Esophagus squamous epithelium (tissue), 5 donors: ENCODE measurements around the gene ASCL2. TPM values are rescaled to one million over a fixed set of nuclear protein-coding genes. Genes with fewer than 3 reads are reported as not detected.

ENCODE experiments used
- DNase-seq: peaks from one replicate; lab custom pipeline; 2025; lab: John Stamatoyannopoulos, UW
- H3K27ac ChIP-seq, 4 donors: fragments of 200-600 bp; sonication (generic); one replicate each; pipeline ENCODE4 v1.5.1; 2016 to 2019; ENCODE audit warnings: mild to moderate bottlenecking in 1 of 4
- H3K27me3 ChIP-seq, 4 donors: fragments of 200-600 bp; sonication (generic); 1 replicate in 3 of 4; 2 replicates in 1 of 4; pipeline versions ENCODE4 v1.5.1 to v1.6.0; 2017 to 2021; ENCODE audit warnings: antibody characterized with exemption in 1 of 4
- H3K36me3 ChIP-seq, 3 donors: fragments of 200-600 bp; sonication (generic); one replicate each; pipeline ENCODE4 v1.5.1; 2016 to 2019
- H3K4me1 ChIP-seq, 3 donors: fragments of 200-600 bp; sonication (generic); one replicate each; pipeline ENCODE4 v1.5.1; 2017 to 2019
- H3K4me3 ChIP-seq, 4 donors: fragments of 200-600 bp; sonication (generic); 1 replicate in 3 of 4; 2 replicates in 1 of 4; pipeline ENCODE4 v1.5.1; 2016 to 2019; ENCODE audit warnings: mild to moderate bottlenecking in 2 of 4, moderate library complexity in 1 of 4
- H3K9me3 ChIP-seq, 3 donors: fragments of 200-600 bp; sonication (generic); one replicate each; pipeline ENCODE4 v1.5.1; 2016 to 2019
- CTCF ChIP-seq, 6 experiments: fragments of 450-650 bp in 4 of 6; fragments of 200-600 bp in 2 of 6; sonication (generic) in 2 of 6; IDR thresholded peaks; one replicate each; pipeline ENCODE4 v1.5.1; 2016 to 2019; ENCODE audit warnings: antibody characterized with exemption in 6 of 6, mild to moderate bottlenecking in 4 of 6, moderate library complexity in 4 of 6
- POLR2A ChIP-seq, 4 donors: fragments of 450-650 bp; IDR thresholded peaks; one replicate each; pipeline ENCODE4 v1.6.1; 2017; ENCODE audit warnings: antibody characterized with exemption in 4 of 4, mild to moderate bottlenecking in 4 of 4, moderate library complexity in 3 of 4
- WGBS, 2 donors: methylation state at CpG; one replicate each; pipeline ENCODE4 v1.1.5; 2018; 5-methylcytosine and 5-hydroxymethylcytosine counted together
- intact Hi-C: fragments of 100-400 bp; cut with DNase I; formaldehyde crosslinking; loops from one replicate; pipeline ENCODE4 v1.15.0; 2022
- total RNA-seq, 4 donors: library from RNA; depleted of rRNA; stranded (reverse); fragments of >200 nt; gene quantifications; one replicate each; pipeline ENCODE4 v1.1.0, GENCODE V29; 2016
- donor health status: DM: yes; HTN: yes; CAD: no.

ASCL2 gene
- total RNA-seq, 4 donors from 2014 or later: 0.67 to 5.1 (median 2.3) TPM

GRCh38 chr11:2311353-2312133 lies 41.2 kb upstream of the ASCL2 start:
- DNase-seq: no peak

GRCh38 chr11:2310786-2311352 lies 40.5 kb upstream of the ASCL2 start:
- Histone ChIP-seq H3K27ac (peak overlapping the region in 1 of 4 donors; percentile 47), H3K36me3 (no peaks in the 10 kb centered on the region), H3K9me3 (no peaks in the 10 kb centered on the region), H3K4me3 (no peak overlapping the region), H3K4me1 (peaks cover 30 to 68% (median 44%) of the 10 kb centered on the region in 3 donors), H3K27me3 (peaks cover 0 to 6% (median 0%) of the 10 kb centered on the region in 4 donors)
- intact Hi-C loops: no loop called here
- DNase-seq: no peak
- TF ChIP-seq CTCF (IDR thresholded peaks at IDR 0.05) (no peak), POLR2A (IDR thresholded peaks at IDR 0.05) (no peak)
- whole genome bisulfite sequencing, 2 donors: 69 to 80% methylated on average over 2 to 7 of the region's 16 CpGs

More at GRCh38 chr11:2311353-2312133, 41.2 kb upstream of the ASCL2 start:
- Histone ChIP-seq H3K4me3 (no peak overlapping the region), H3K4me1 (peaks cover 23 to 63% (median 37%) of the 10 kb centered on the region in 3 donors), H3K36me3 (no peaks in the 10 kb centered on the region), H3K27me3 (peaks cover 0 to 13% (median 0%) of the 10 kb centered on the region in 4 donors), H3K27ac (peak overlapping the region; percentile 35 to 65 (median 44)), H3K9me3 (no peaks in the 10 kb centered on the region)
- TF ChIP-seq CTCF (IDR thresholded peaks at IDR 0.05) (no peak), POLR2A (IDR thresholded peaks at IDR 0.05) (no peak)
- WGBS, 2 donors: 58 to 70% methylated on average over 2 to 7 of the region's 21 CpGs
- intact Hi-C loops: no loop called here

- Histone ChIP-seq H3K27me3 (peaks cover 0 to under 1% (median 0%) of the 10 kb centered on the region in 4 donors), H3K36me3 (no peaks in the 10 kb centered on the region), H3K4me3 (no peak overlapping the region), H3K9me3 (no peaks in the 10 kb centered on the region), H3K4me1 (peaks cover 35 to 68% (median 48%) of the 10 kb centered on the region in 3 donors), H3K27ac (no peak overlapping the region)
- 72 to 100% methylated on average over 1 to 3 of the region's 16 CpGs for WGBS, 2 donors
- no peak for DNase-seq
- no peak for TF ChIP-seq POLR2A (IDR thresholded peaks at IDR 0.05)
- no peak for TF ChIP-seq CTCF (IDR thresholded peaks at IDR 0.05)
- intact Hi-C loops: no loop called here
Measured at GRCh38 chr11:2310073-2310785, 39.8 kb upstream of the ASCL2 start.

- intact Hi-C loops: no loop called here
- H3K27me3 ChIP-seq: no peaks in the 10 kb centered on the region
- H3K27ac ChIP-seq: no peak overlapping the region
- no peak for TF ChIP-seq POLR2A (IDR thresholded peaks at IDR 0.05)
- TF ChIP-seq CTCF (IDR thresholded peaks at IDR 0.05): no peak
- no peaks in the 10 kb centered on the region for H3K36me3 ChIP-seq
- 73 to 100% methylated on average over 2 to 6 of the region's 19 CpGs for WGBS, 2 donors
- no peaks in the 10 kb centered on the region for H3K9me3 ChIP-seq
- peaks cover 37 to 68% (median 47%) of the 10 kb centered on the region in 3 donors for H3K4me1 ChIP-seq
- no peak overlapping the region for H3K4me3 ChIP-seq
- DNase-seq: no peak
Measured at GRCh38 chr11:2309251-2310072, 39.1 kb upstream of the ASCL2 start.
